ENCODE data around the gene FBRS. TPM values are rescaled to one million over a fixed set of nuclear protein-coding genes. Genes with fewer than 3 reads are reported as not detected.

The FBRS gene
- total and polyA plus RNA-seq, 2 of the 8 experiments (the other 6 are each of a cell fraction or from before 2014, with no cell fraction given), result 2.4 to 13.9 TPM

- 0 out of 2 replicates have a peak, but pooled peaks have one; percentile 8 for TF ChIP-seq ATF3 (IDR thresholded peaks at IDR 0.05; ENCODE audit: insufficient read depth, low read depth, low read length)
- TF ChIP-seq HDAC2 (IDR thresholded peaks at IDR 0.05; ENCODE audit: borderline replicate concordance in 1 of 2, low read depth in 2 of 2, low read length in 2 of 2), result 0 out of 4 replicates have a peak, but pooled peaks of 1 of the 2 experiments have one; percentile 62
- 0 out of 2 replicates have a peak, but pooled peaks have one; percentile 66 for TF ChIP-seq POLR2AphosphoS5 (IDR thresholded peaks at IDR 0.05; ENCODE audit: low read depth, low read length)
- TF ChIP-seq CREB1 (IDR thresholded peaks at IDR 0.05), result no peak
- 0 out of 2 replicates have a peak, but pooled peaks have one; percentile 6 for TF ChIP-seq SP1 (IDR thresholded peaks at IDR 0.05; ENCODE audit: low read depth, low read length)
- no peak; the same call in 1 of the 2 replicates for TF ChIP-seq TAF1 (IDR thresholded peaks at IDR 0.05; ENCODE audit: low read depth, low read length)
- TF ChIP-seq TAF7 (optimal IDR thresholded peaks at IDR 0.05; ENCODE audit: borderline replicate concordance, low read depth, low read length), result peak; percentile 69
- peak; percentile 45; the same call in 1 of the 2 replicates for TF ChIP-seq EGR1 (IDR thresholded peaks at IDR 0.05; ENCODE audit: borderline replicate concordance, low read depth, low read length)
- peak; percentile 21 for TF ChIP-seq ASH2L (IDR thresholded peaks at IDR 0.05; ENCODE audit: low read length)
Measured at GRCh38 chr16:30698816-30699614, 40.8 kb downstream of the FBRS start, which contains the start of gene SRCAP (continued).
